VCaP (cell line): ENCODE results near the gene HRC.

Experiments used
- H3K27ac ChIP-seq: fragments of 450-650 bp; 2 replicates; pipeline ENCODE4 v1.5.1; 2017
- CTCF ChIP-seq: fragments of 450-650 bp; conservative IDR thresholded peaks from 2 replicates; pipeline ENCODE4 v1.5.1; 2017; ENCODE audit warnings: mild to moderate bottlenecking, moderate library complexity

Gene HRC, protein sequence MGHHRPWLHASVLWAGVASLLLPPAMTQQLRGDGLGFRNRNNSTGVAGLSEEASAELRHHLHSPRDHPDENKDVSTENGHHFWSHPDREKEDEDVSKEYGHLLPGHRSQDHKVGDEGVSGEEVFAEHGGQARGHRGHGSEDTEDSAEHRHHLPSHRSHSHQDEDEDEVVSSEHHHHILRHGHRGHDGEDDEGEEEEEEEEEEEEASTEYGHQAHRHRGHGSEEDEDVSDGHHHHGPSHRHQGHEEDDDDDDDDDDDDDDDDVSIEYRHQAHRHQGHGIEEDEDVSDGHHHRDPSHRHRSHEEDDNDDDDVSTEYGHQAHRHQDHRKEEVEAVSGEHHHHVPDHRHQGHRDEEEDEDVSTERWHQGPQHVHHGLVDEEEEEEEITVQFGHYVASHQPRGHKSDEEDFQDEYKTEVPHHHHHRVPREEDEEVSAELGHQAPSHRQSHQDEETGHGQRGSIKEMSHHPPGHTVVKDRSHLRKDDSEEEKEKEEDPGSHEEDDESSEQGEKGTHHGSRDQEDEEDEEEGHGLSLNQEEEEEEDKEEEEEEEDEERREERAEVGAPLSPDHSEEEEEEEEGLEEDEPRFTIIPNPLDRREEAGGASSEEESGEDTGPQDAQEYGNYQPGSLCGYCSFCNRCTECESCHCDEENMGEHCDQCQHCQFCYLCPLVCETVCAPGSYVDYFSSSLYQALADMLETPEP

DNA sequence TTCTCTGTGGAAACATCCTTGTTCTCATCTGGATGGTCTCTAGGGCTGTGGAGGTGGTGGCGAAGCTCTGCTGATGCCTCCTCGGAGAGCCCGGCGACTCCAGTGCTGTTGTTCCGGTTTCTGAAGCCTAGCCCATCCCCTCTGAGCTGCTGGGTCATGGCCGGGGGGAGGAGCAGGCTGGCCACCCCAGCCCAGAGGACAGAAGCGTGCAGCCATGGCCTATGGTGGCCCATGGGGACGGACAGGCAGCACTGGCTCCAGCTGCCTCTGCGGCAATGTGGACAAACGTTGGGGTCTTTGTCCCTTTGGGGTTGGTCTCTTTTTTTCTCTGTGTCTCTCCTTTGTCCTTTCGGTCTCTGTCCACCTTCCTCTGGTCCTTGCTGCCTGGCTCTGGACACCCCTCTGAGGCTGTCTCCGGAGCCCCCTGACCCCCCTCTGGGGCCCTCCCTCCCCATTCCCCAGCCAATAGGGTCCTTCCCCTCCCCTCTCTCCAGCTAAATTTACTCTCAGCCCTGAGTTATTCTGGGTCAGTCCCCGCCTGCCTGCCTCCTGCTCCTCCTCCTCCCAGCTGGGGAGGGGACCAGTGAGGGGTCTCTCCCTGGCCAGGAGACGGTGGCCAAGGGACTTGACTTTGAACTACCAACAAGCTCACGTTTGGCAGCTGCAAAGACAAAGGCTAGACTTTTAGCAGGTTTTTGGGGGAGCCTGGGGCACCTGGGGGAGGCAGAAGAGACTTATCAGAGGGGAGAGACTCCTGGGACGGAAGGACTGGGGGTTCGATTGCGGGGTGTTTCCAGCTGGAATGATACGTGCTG, at the start of gene HRC:
Gene HRC, minus strand, starts transcription at position 392 of the 815 bp plus-strand sequence. Its CDS starts 159 bp downstream, at position 233.
- no peak within 1 kb of the TSS for H3K27ac ChIP-seq

GRCh38 chr19:49201042-49201441, 45.8 kb upstream of the HRC start:
- H3K27ac ChIP-seq = peak overlapping the region; percentile 18; the same call in 1 of the 2 replicates
- no peak for TF ChIP-seq CTCF

More for the DNA sequence above, at the start of gene HRC:
- TF ChIP-seq CTCF = no peak

GRCh38 chr19:49200238-49200862, 45.2 kb upstream of the HRC start:
- TF ChIP-seq CTCF = no peak
- H3K27ac ChIP-seq = peak overlapping the region; percentile 18; the same call in 1 of the 2 replicates

DNA sequence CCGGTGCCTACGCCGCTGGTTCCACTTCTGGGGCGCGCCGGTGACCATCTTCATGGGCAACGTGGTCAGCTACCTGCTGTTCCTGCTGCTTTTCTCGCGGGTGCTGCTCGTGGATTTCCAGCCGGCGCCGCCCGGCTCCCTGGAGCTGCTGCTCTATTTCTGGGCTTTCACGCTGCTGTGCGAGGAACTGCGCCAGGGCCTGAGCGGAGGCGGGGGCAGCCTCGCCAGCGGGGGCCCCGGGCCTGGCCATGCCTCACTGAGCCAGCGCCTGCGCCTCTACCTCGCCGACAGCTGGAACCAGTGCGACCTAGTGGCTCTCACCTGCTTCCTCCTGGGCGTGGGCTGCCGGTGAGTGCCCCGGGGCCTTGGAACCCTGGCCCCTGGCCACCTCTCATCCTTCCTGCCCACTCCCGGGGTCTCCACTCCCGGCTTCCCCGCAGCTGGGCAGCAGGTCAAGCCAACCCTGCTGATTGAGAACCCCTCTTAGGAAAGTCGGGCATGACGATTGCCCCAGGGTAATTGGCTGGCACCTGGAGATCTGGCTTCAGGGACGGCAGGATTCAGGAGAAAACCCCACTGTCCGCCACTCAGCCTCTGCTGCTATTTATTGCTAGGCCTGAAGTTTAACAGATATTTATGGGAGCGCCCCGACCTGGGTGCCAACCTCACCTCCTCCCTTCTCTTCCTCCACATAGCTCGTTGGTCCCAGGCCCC, 41.5 kb upstream of the HRC start:
- H3K27ac ChIP-seq = no peak overlapping the region
- no peak for TF ChIP-seq CTCF

DNA sequence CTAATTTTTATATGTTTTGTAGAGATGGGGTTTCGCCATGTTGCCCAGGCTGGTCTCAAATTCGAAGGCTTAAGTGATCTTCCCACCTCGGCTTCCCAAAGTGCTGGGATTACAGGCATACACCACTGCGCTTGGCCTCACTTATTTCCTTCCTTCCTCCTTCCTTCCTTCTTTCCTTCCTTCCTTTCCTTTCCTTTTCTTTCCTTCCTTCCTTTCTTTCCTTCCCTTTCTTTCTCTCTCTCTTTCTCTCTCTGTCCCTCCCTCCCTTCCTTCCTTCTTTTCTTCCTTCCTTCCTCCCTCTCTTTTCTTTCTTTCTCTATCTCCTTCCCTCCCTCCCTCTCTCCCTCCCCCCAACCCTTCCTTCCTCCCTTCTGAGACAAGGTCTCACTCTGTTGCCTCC, 39.2 kb upstream of the HRC start:
- no peak overlapping the region for H3K27ac ChIP-seq
- no peak for TF ChIP-seq CTCF

- H3K27ac ChIP-seq = no peak overlapping the region
- TF ChIP-seq CTCF = no peak
These were observed 38.7 kb upstream of the HRC start for GRCh38 chr19:49193822-49194394.
